ENCODE measurements around the gene PKN1.

Gene PKN1

GRCh38 chr19:14463747-14464146 is 30.6 kb downstream of the PKN1 start:
- peaks cover 7 to 25% of the 10 kb centered on the region in 2 donors for H3K36me3 ChIP-seq (ENCODE audit: control insufficient read depth in 2 of 2, insufficient read depth in 2 of 2, low read length in 2 of 2)

GRCh38 chr19:14467391-14467790 is 34.3 kb downstream of the PKN1 start:
- Histone ChIP-seq H3K9ac (ENCODE audit: low read depth in 1 of 2, low read length in 2 of 2) (no peak overlapping the region), H3K4me1 (ENCODE audit: control insufficient read depth in 2 of 2, insufficient read depth in 2 of 2, low read length in 2 of 2) (peaks cover 2% of the 10 kb centered on the region in 2 donors), H3K27ac (ENCODE audit: low read depth in 2 of 2, low read length in 2 of 2) (no peak overlapping the region), H3K9me3 (ENCODE audit: control insufficient read depth in 2 of 2, low read length in 2 of 2) (no peaks in the 10 kb centered on the region), H3K4me3 (ENCODE audit: low read length in 2 of 2) (no peak overlapping the region), H3K36me3 (ENCODE audit: control insufficient read depth in 2 of 2, insufficient read depth in 2 of 2, low read length in 2 of 2) (peaks cover 7 to 32% of the 10 kb centered on the region in 2 donors), H3K27me3 (ENCODE audit: control insufficient read depth in 2 of 2, insufficient read depth in 2 of 2, low read length in 2 of 2) (no peaks in the 10 kb centered on the region)

More at GRCh38 chr19:14463747-14464146, 30.6 kb downstream of the PKN1 start:
- H3K9ac ChIP-seq (ENCODE audit: low read depth in 1 of 2, low read length in 2 of 2): no peak overlapping the region
- no peaks in the 10 kb centered on the region for H3K9me3 ChIP-seq (ENCODE audit: control insufficient read depth in 2 of 2, low read length in 2 of 2)
- no peaks in the 10 kb centered on the region for H3K4me1 ChIP-seq (ENCODE audit: control insufficient read depth in 2 of 2, insufficient read depth in 2 of 2, low read length in 2 of 2)
- H3K27me3 ChIP-seq (ENCODE audit: control insufficient read depth in 2 of 2, insufficient read depth in 2 of 2, low read length in 2 of 2): no peaks in the 10 kb centered on the region
- no peak overlapping the region for H3K27ac ChIP-seq (ENCODE audit: low read depth in 2 of 2, low read length in 2 of 2)
- H3K4me3 ChIP-seq (ENCODE audit: low read length in 2 of 2): no peak overlapping the region

- Histone ChIP-seq H3K36me3 (ENCODE audit: control insufficient read depth in 2 of 2, insufficient read depth in 2 of 2, low read length in 2 of 2) (peaks cover 7 to 32% of the 10 kb centered on the region in 2 donors), H3K27ac (ENCODE audit: low read depth in 2 of 2, low read length in 2 of 2) (no peak overlapping the region), H3K9me3 (ENCODE audit: control insufficient read depth in 2 of 2, low read length in 2 of 2) (no peaks in the 10 kb centered on the region), H3K4me1 (ENCODE audit: control insufficient read depth in 2 of 2, insufficient read depth in 2 of 2, low read length in 2 of 2) (peaks cover 3 to 6% of the 10 kb centered on the region in 2 donors), H3K4me3 (ENCODE audit: low read length in 2 of 2) (no peak overlapping the region), H3K27me3 (ENCODE audit: control insufficient read depth in 2 of 2, insufficient read depth in 2 of 2, low read length in 2 of 2) (peaks cover under 1% of the 10 kb centered on the region in 2 donors), H3K9ac (ENCODE audit: low read depth in 1 of 2, low read length in 2 of 2) (no peak overlapping the region)
Observed at GRCh38 chr19:14467816-14468215, 34.7 kb downstream of the PKN1 start.

- Histone ChIP-seq H3K4me3 (ENCODE audit: low read length in 2 of 2) (no peak overlapping the region), H3K27me3 (ENCODE audit: control insufficient read depth in 2 of 2, insufficient read depth in 2 of 2, low read length in 2 of 2) (peaks cover 5 to 8% of the 10 kb centered on the region in 2 donors), H3K36me3 (ENCODE audit: control insufficient read depth in 2 of 2, insufficient read depth in 2 of 2, low read length in 2 of 2) (peaks cover 2 to 21% of the 10 kb centered on the region in 2 donors), H3K27ac (ENCODE audit: low read depth in 2 of 2, low read length in 2 of 2) (no peak overlapping the region), H3K9me3 (ENCODE audit: control insufficient read depth in 2 of 2, low read length in 2 of 2) (no peaks in the 10 kb centered on the region), H3K9ac (ENCODE audit: low read depth in 1 of 2, low read length in 2 of 2) (no peak overlapping the region), H3K4me1 (ENCODE audit: control insufficient read depth in 2 of 2, insufficient read depth in 2 of 2, low read length in 2 of 2) (peaks cover 8 to 18% of the 10 kb centered on the region in 2 donors)
Observed at GRCh38 chr19:14470031-14470876, 37.1 kb downstream of the PKN1 start.

- Histone ChIP-seq H3K4me3 (ENCODE audit: low read length in 2 of 2) (no peak overlapping the region), H3K4me1 (ENCODE audit: control insufficient read depth in 2 of 2, insufficient read depth in 2 of 2, low read length in 2 of 2) (peaks cover 8 to 27% of the 10 kb centered on the region in 2 donors), H3K27ac (ENCODE audit: low read depth in 2 of 2, low read length in 2 of 2) (no peak overlapping the region), H3K36me3 (ENCODE audit: control insufficient read depth in 2 of 2, insufficient read depth in 2 of 2, low read length in 2 of 2) (peaks cover 2 to 18% of the 10 kb centered on the region in 2 donors), H3K9me3 (ENCODE audit: control insufficient read depth in 2 of 2, low read length in 2 of 2) (no peaks in the 10 kb centered on the region), H3K27me3 (ENCODE audit: control insufficient read depth in 2 of 2, insufficient read depth in 2 of 2, low read length in 2 of 2) (peaks cover 5 to 8% of the 10 kb centered on the region in 2 donors), H3K9ac (ENCODE audit: low read depth in 1 of 2, low read length in 2 of 2) (no peak overlapping the region)
Observed at GRCh38 chr19:14471436-14472187, 38.5 kb downstream of the PKN1 start.

- Histone ChIP-seq H3K4me1 (ENCODE audit: control insufficient read depth in 2 of 2, insufficient read depth in 2 of 2, low read length in 2 of 2) (peaks cover 8 to 27% of the 10 kb centered on the region in 2 donors), H3K27me3 (ENCODE audit: control insufficient read depth in 2 of 2, insufficient read depth in 2 of 2, low read length in 2 of 2) (peaks cover 5 to 8% of the 10 kb centered on the region in 2 donors), H3K4me3 (ENCODE audit: low read length in 2 of 2) (peak overlapping the region in 1 of 2 donors; percentile 26), H3K27ac (ENCODE audit: low read depth in 2 of 2, low read length in 2 of 2) (no peak overlapping the region), H3K36me3 (ENCODE audit: control insufficient read depth in 2 of 2, insufficient read depth in 2 of 2, low read length in 2 of 2) (peaks cover 3 to 18% of the 10 kb centered on the region in 2 donors), H3K9ac (ENCODE audit: low read depth in 1 of 2, low read length in 2 of 2) (no peak overlapping the region), H3K9me3 (ENCODE audit: control insufficient read depth in 2 of 2, low read length in 2 of 2) (no peaks in the 10 kb centered on the region)
Observed at GRCh38 chr19:14472202-14472938, 39.3 kb downstream of the PKN1 start.

- peaks cover 5 to 8% of the 10 kb centered on the region in 2 donors for H3K27me3 ChIP-seq (ENCODE audit: control insufficient read depth in 2 of 2, insufficient read depth in 2 of 2, low read length in 2 of 2)
- peaks cover 8 to 27% of the 10 kb centered on the region in 2 donors for H3K4me1 ChIP-seq (ENCODE audit: control insufficient read depth in 2 of 2, insufficient read depth in 2 of 2, low read length in 2 of 2)
- no peak overlapping the region for H3K4me3 ChIP-seq (ENCODE audit: low read length in 2 of 2)
Observed at GRCh38 chr19:14473073-14473977, 40.2 kb downstream of the PKN1 start.

GRCh38 chr19:14473978-14474578 is 41.0 kb downstream of the PKN1 start:
- H3K9me3 ChIP-seq (ENCODE audit: control insufficient read depth in 2 of 2, low read length in 2 of 2): no peaks in the 10 kb centered on the region
- H3K4me1 ChIP-seq (ENCODE audit: control insufficient read depth in 2 of 2, insufficient read depth in 2 of 2, low read length in 2 of 2): peaks cover 8 to 27% of the 10 kb centered on the region in 2 donors
- peaks cover 5 to 8% of the 10 kb centered on the region in 2 donors for H3K27me3 ChIP-seq (ENCODE audit: control insufficient read depth in 2 of 2, insufficient read depth in 2 of 2, low read length in 2 of 2)
- H3K36me3 ChIP-seq (ENCODE audit: control insufficient read depth in 2 of 2, insufficient read depth in 2 of 2, low read length in 2 of 2): peaks cover 17 to 26% of the 10 kb centered on the region in 2 donors
- peak overlapping the region in 1 of 2 donors; percentile 10 for H3K9ac ChIP-seq (ENCODE audit: low read depth in 1 of 2, low read length in 2 of 2)
- H3K4me3 ChIP-seq (ENCODE audit: low read length in 2 of 2): no peak overlapping the region
- no peak overlapping the region for H3K27ac ChIP-seq (ENCODE audit: low read depth in 2 of 2, low read length in 2 of 2)

More at GRCh38 chr19:14473073-14473977, 40.2 kb downstream of the PKN1 start:
- Histone ChIP-seq H3K9ac (ENCODE audit: low read depth in 1 of 2, low read length in 2 of 2) (no peak overlapping the region), H3K9me3 (ENCODE audit: control insufficient read depth in 2 of 2, low read length in 2 of 2) (no peaks in the 10 kb centered on the region), H3K36me3 (ENCODE audit: control insufficient read depth in 2 of 2, insufficient read depth in 2 of 2, low read length in 2 of 2) (peaks cover 11 to 22% of the 10 kb centered on the region in 2 donors), H3K27ac (ENCODE audit: low read depth in 2 of 2, low read length in 2 of 2) (no peak overlapping the region)

- Histone ChIP-seq H3K36me3 (ENCODE audit: control insufficient read depth in 2 of 2, insufficient read depth in 2 of 2, low read length in 2 of 2) (peaks cover 23 to 25% of the 10 kb centered on the region in 2 donors), H3K27ac (ENCODE audit: low read depth in 2 of 2, low read length in 2 of 2) (peak overlapping the region in 1 of 2 donors; percentile 38)
Observed at GRCh38 chr19:14474827-14475226, 41.7 kb downstream of the PKN1 start.

More at GRCh38 chr19:14474827-14475226, 41.7 kb downstream of the PKN1 start:
- H3K4me3 ChIP-seq (ENCODE audit: low read length in 2 of 2): peak overlapping the region in 1 of 2 donors; percentile 43
- H3K4me1 ChIP-seq (ENCODE audit: control insufficient read depth in 2 of 2, insufficient read depth in 2 of 2, low read length in 2 of 2): peaks cover 8 to 27% of the 10 kb centered on the region in 2 donors
- peaks cover 5 to 8% of the 10 kb centered on the region in 2 donors for H3K27me3 ChIP-seq (ENCODE audit: control insufficient read depth in 2 of 2, insufficient read depth in 2 of 2, low read length in 2 of 2)
- H3K9me3 ChIP-seq (ENCODE audit: control insufficient read depth in 2 of 2, low read length in 2 of 2): no peaks in the 10 kb centered on the region
- H3K9ac ChIP-seq (ENCODE audit: low read depth in 1 of 2, low read length in 2 of 2): peak overlapping the region in 1 of 2 donors; percentile 43
